Activated CD4-positive, alpha-beta T cell treated with anti-CD3 and anti-CD28 coated beads for 1 hour (primary cell): ENCODE measurements around the gene CHRD.

Source experiments
- DNase-seq: peaks from one replicate; pipeline ENCODE4 v3.0.0-alpha.2; 2020

The CHRD gene

GRCh38 chr3:184347321-184348056 is 32.4 kb upstream of the CHRD start:
- no peak for DNase-seq

- no peak for DNase-seq
Observed at GRCh38 chr3:184348057-184348382, 31.8 kb upstream of the CHRD start.

GRCh38 chr3:184349563-184350470 is 30.0 kb upstream of the CHRD start:
- no peak for DNase-seq

GRCh38 chr3:184350618-184351017 is 29.2 kb upstream of the CHRD start:
- no peak for DNase-seq

GRCh38 chr3:184351511-184352148 is 28.2 kb upstream of the CHRD start:
- DNase-seq, result no peak

GRCh38 chr3:184352149-184352785 is 27.6 kb upstream of the CHRD start:
- no peak for DNase-seq

GRCh38 chr3:184352897-184353545 is 26.8 kb upstream of the CHRD start:
- DNase-seq, result no peak

GRCh38 chr3:184353546-184353941 is 26.3 kb upstream of the CHRD start:
- no peak for DNase-seq

- DNase-seq, result peak; percentile 48
Observed at GRCh38 chr3:184354121-184354728, 25.6 kb upstream of the CHRD start.

- DNase-seq, result no peak
Observed at GRCh38 chr3:184354754-184355153, 25.1 kb upstream of the CHRD start.

- no peak for DNase-seq
Observed at GRCh38 chr3:184355261-184356040, 24.4 kb upstream of the CHRD start.

- no peak for DNase-seq
Observed at GRCh38 chr3:184357248-184358123, 22.4 kb upstream of the CHRD start.

GRCh38 chr3:184358124-184358767 is 21.6 kb upstream of the CHRD start:
- DNase-seq, result no peak

GRCh38 chr3:184358921-184359350 is 20.9 kb upstream of the CHRD start:
- DNase-seq, result no peak

- DNase-seq, result no peak
Observed at GRCh38 chr3:184359610-184360009, 20.2 kb upstream of the CHRD start.

GRCh38 chr3:184360070-184360928 is 19.6 kb upstream of the CHRD start:
- DNase-seq, result no peak

GRCh38 chr3:184360929-184361531 is 18.8 kb upstream of the CHRD start:
- no peak for DNase-seq

- peak; percentile 28 for DNase-seq
Observed at GRCh38 chr3:184361532-184361931, 18.3 kb upstream of the CHRD start, which contains the start of the genes CLCN2 and POLR2H. CLCN2 (minus strand) TSS chr3:184361605; CDS start chr3:184361479, 126 bp downstream. POLR2H (plus strand) TSS chr3:184361710; CDS start chr3:184363493, 1,783 bp downstream.
